Sigmoid colon (tissue), 7 donors: ENCODE results near the gene TNFRSF9. TPM values are rescaled to one million over a fixed set of nuclear protein-coding genes. Genes with fewer than 3 reads are reported as not detected.

Source experiments
- DNase-seq: peaks from one replicate; pipeline ENCODE4 v3.0.0-alpha.2; 2019
- H3K27ac ChIP-seq, 4 donors: fragments of 200-600 bp; sonication (generic); one replicate each; pipeline ENCODE4 v1.5.1; 2016 to 2019; ENCODE audit warnings: mild to moderate bottlenecking in 1 of 4
- H3K27me3 ChIP-seq, 3 donors: fragments of 200-600 bp; sonication (generic); one replicate each; pipeline ENCODE4 v1.5.1; 2019; ENCODE audit warnings: mild to moderate bottlenecking in 1 of 3
- H3K36me3 ChIP-seq, 4 donors: fragments of 200-600 bp; sonication (generic); one replicate each; pipeline ENCODE4 v1.5.1; 2016 to 2019
- H3K4me1 ChIP-seq, 4 donors: fragments of 200-600 bp; sonication (generic); one replicate each; pipeline ENCODE4 v1.5.1; 2017 to 2019
- H3K4me3 ChIP-seq, 4 donors: fragments of 200-600 bp; sonication (generic); one replicate each; pipeline ENCODE4 v1.5.1; 2017 to 2019; ENCODE audit warnings: mild to moderate bottlenecking in 2 of 4, moderate library complexity in 1 of 4
- H3K9me3 ChIP-seq, 4 donors: fragments of 200-600 bp in 3 of 4; sonication (generic) in 3 of 4; one replicate each; pipeline versions ENCODE4 v1.5.1 to v1.6.1; 2013 to 2019
- EP300 ChIP-seq, 4 donors: sonication (generic); formaldehyde crosslinking; IDR thresholded peaks; one replicate each; pipeline ENCODE4 v1.6.1; 2017; ENCODE audit warnings: antibody characterized with exemption in 4 of 4
- POLR2A ChIP-seq, 2 donors: fragments of 450-650 bp; IDR thresholded peaks; one replicate each; pipeline ENCODE4 v1.6.1; 2016; ENCODE audit warnings: antibody characterized with exemption in 2 of 2, mild to moderate bottlenecking in 2 of 2, moderate library complexity in 2 of 2
- POLR2AphosphoS5 ChIP-seq, 4 donors: sonication (generic); formaldehyde crosslinking; IDR thresholded peaks; one replicate each; pipeline ENCODE4 v1.6.1; 2017; ENCODE audit warnings: antibody characterized with exemption in 4 of 4
- WGBS, 2 donors: extraction: QIAGEN DNeasy Blood & Tissue Kit; methylation state at CpG; one replicate each; pipeline ENCODE4 v1.1.7; 2013; 5-methylcytosine and 5-hydroxymethylcytosine counted together
- intact Hi-C: fragments of 100-400 bp; cut with DNase I; formaldehyde crosslinking; loops from one replicate; pipeline ENCODE4 v1.15.1; 2023
- polyA plus RNA-seq, 3 donors: library from polyadenylated mRNA; stranded (reverse); fragments of 200-250 nt; gene quantifications; one replicate each; pipeline ENCODE4 v1.2.3, GENCODE V29; 2013
- total RNA-seq, 4 donors: library from RNA; depleted of rRNA; stranded (reverse); fragments of >200 nt; gene quantifications; one replicate each; pipeline ENCODE4 v1.1.0, GENCODE V29; 2016
- TF ChIP-seq, protein P1 (sequence below), 4 experiments: fragments of 450-650 bp in 3 of 4; fragments of 200-600 bp in 1 of 4; IDR thresholded peaks; one replicate each; pipeline ENCODE4 v1.5.1; 2016 to 2019; ENCODE audit warnings: antibody characterized with exemption in 4 of 4, mild to moderate bottlenecking in 3 of 4, moderate library complexity in 2 of 4
- donor health status: healthy with polysubstance abuse.
- donor health status: Bipolar disorder and iron deficiency.
- donor health status: healthy.

TNFRSF9 gene
- total and polyA plus RNA-seq, 7 donors, result 1.2 to 1.7 TPM; not detected in 5

DNA sequence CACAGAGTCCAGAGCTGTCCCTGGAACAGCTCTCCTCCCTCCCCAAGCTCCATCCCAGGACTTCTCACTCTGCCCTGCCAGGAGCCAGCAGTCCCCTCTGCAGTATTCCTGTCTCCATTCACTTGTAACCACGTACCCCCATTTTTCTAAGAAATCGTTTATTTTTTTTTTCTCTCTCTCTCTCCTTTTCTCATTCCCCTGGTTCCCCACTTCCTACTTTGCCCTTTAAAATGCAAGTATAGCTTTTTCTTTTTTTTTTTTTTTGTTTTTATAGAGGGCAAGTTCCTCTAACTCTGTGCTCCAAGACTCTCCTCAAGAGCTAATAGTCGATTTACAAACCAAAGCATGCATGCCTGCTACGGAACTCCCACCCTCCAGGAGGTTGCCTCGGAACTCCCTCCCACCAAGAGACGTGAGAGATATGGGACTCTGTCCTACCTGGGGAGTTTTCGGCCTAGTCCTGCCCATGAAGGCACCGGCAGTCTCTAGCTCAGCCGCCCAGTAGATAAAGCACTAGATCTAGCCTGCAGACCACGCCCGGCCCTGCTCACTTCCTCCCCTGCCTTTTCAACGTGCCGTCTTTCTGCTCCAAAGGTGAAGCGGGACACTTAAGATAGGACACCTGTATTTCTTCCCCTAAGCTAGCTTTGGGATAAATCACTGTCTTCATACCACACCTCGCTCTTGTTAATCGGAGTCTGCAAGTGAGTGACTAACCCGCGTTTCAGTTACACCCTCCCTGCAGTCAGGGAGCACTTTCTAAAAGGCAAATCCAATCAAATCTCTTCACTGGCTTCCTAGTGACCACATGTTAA, 27.7 kb downstream of the TNFRSF9 start:
- H3K4me3 ChIP-seq, result peak overlapping the region in 1 of 4 donors; percentile 12
- H3K36me3 ChIP-seq, result no peaks in the 10 kb centered on the region
- 22 to 41% methylated on average over 18 of the region's 18 CpGs for WGBS, 2 donors
- intact Hi-C loops, result no loop called here
- no peaks in the 10 kb centered on the region for H3K4me1 ChIP-seq
- TF ChIP-seq EP300 (IDR thresholded peaks at IDR 0.05) (no peak), POLR2A (IDR thresholded peaks at IDR 0.05) (no peak), POLR2AphosphoS5 (IDR thresholded peaks at IDR 0.05) (no peak)
- TF ChIP-seq, protein P1, sequence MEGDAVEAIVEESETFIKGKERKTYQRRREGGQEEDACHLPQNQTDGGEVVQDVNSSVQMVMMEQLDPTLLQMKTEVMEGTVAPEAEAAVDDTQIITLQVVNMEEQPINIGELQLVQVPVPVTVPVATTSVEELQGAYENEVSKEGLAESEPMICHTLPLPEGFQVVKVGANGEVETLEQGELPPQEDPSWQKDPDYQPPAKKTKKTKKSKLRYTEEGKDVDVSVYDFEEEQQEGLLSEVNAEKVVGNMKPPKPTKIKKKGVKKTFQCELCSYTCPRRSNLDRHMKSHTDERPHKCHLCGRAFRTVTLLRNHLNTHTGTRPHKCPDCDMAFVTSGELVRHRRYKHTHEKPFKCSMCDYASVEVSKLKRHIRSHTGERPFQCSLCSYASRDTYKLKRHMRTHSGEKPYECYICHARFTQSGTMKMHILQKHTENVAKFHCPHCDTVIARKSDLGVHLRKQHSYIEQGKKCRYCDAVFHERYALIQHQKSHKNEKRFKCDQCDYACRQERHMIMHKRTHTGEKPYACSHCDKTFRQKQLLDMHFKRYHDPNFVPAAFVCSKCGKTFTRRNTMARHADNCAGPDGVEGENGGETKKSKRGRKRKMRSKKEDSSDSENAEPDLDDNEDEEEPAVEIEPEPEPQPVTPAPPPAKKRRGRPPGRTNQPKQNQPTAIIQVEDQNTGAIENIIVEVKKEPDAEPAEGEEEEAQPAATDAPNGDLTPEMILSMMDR (IDR thresholded peaks at IDR 0.05), result no peak
- H3K27me3 ChIP-seq, result no peaks in the 10 kb centered on the region
- H3K9me3 ChIP-seq, result no peaks in the 10 kb centered on the region
- no peak overlapping the region for H3K27ac ChIP-seq
- no peak for DNase-seq

DNA sequence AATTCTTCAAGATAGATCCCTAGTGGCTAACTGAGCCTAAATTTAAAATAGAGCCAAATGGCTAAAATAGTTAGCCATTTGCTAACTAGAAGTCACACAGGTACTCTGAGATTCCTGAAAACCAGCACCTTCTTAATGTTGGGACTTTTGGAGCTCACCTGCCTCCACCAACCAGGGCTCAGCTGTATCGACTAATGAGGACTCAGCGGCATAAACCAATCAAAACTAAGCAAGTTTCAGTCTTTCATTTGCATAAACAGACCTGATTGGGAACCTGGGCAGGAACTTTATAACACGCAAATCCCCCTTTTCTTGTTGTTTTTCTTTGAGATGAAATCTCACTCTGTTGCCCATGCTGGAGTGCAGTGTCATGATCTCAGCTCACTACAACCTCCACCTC, 28.5 kb downstream of the TNFRSF9 start:
- Histone ChIP-seq H3K27me3 (no peaks in the 10 kb centered on the region), H3K4me1 (no peaks in the 10 kb centered on the region), H3K27ac (no peak overlapping the region), H3K36me3 (no peaks in the 10 kb centered on the region), H3K9me3 (no peaks in the 10 kb centered on the region), H3K4me3 (no peak overlapping the region)
- 93% methylated on average over 3 of the region's 3 CpGs for WGBS, 2 donors
- no peak for TF ChIP-seq POLR2A (IDR thresholded peaks at IDR 0.05)
- TF ChIP-seq POLR2AphosphoS5 (IDR thresholded peaks at IDR 0.05), result no peak
- TF ChIP-seq EP300 (IDR thresholded peaks at IDR 0.05), result no peak
- TF ChIP-seq, protein P1 (IDR thresholded peaks at IDR 0.05), result no peak
- intact Hi-C loops, result no loop called here
- no peak for DNase-seq

DNA sequence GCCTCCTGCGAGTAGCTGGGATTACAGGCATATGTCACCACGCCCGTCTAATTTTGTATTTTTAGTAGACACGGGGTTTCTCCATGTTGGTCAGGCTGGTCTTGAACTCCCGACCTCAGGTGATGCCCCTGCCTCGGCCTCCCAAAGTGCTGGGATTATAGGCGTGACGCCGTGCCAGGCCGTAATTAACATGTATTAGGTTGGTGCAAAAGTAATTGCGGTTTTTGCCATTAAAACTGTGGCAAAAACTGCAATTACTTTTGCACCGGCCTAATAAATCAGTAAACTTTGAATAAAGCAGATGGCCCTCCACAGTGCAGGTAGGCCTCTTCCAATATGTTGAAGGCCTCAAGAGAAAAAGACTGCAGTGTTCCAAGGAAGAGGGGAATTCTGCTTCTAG, 35.4 kb downstream of the TNFRSF9 start:
- TF ChIP-seq POLR2AphosphoS5 (IDR thresholded peaks at IDR 0.05) (no peak), POLR2A (IDR thresholded peaks at IDR 0.05) (no peak), EP300 (IDR thresholded peaks at IDR 0.05) (no peak)
- TF ChIP-seq, protein P1 (IDR thresholded peaks at IDR 0.05), result no peak
- H3K4me1 ChIP-seq, result peaks cover 0 to 3% (median 0%) of the 10 kb centered on the region in 4 donors
- no peak for DNase-seq
- H3K9me3 ChIP-seq, result no peaks in the 10 kb centered on the region
- intact Hi-C loops, result no loop called here
- H3K27me3 ChIP-seq, result no peaks in the 10 kb centered on the region
- no peaks in the 10 kb centered on the region for H3K36me3 ChIP-seq
- no peak overlapping the region for H3K4me3 ChIP-seq
- WGBS, 2 donors, result 74 to 82% methylated on average over 12 of the region's 12 CpGs
- no peak overlapping the region for H3K27ac ChIP-seq

DNA sequence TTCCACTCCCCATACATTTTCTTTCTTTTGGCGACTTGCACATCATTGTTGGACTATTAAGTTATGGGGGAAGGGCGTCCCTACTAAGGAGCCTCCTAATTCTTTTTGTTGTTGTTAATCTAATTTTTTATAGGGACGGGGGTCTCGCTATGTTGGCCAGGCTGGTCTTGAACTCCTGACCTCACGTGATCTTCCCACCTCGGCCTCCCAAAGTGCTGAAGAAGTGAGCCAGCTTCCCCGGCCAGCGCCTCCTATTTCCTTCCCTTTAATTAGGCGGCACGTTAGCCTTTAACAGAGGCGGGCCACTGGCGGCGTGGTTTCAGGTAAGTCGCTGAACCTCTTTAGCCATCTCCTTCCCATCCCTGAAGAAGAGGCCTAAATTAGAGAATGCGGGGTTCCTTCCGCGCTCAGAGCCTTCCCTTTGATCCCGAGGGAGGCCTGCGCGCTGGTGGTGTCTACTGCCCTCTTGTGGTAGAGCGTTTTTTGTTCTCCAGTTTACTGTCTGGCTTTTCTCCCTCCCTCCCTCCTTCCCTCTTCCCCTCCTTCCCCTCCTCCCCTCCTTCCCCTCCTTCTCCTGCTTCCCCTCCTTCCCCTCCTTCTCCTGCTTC, 38.1 kb downstream of the TNFRSF9 start:
- peaks cover 0 to 3% (median 0%) of the 10 kb centered on the region in 4 donors for H3K4me1 ChIP-seq
- DNase-seq, result peak; percentile 82
- no peaks in the 10 kb centered on the region for H3K27me3 ChIP-seq
- intact Hi-C loops, result loop anchor here (2.0 to 5.0 kb wide), 2 partner anchors 150 to 236 kb away; no protein-coding TSS in a partner anchor
- TF ChIP-seq, protein P1 (IDR thresholded peaks at IDR 0.05), result peak; percentile 44 to 74 (median 56)
- TF ChIP-seq POLR2AphosphoS5 (IDR thresholded peaks at IDR 0.05), result no peak
- H3K27ac ChIP-seq, result no peak overlapping the region
- no peaks in the 10 kb centered on the region for H3K36me3 ChIP-seq
- peak overlapping the region in 2 of 4 donors; percentile 20 to 21 for H3K4me3 ChIP-seq
- WGBS, 2 donors, result 17 to 19% methylated on average over 21 of the region's 21 CpGs
- H3K9me3 ChIP-seq, result no peaks in the 10 kb centered on the region
